RWPE1 (cell line): Measurements from ENCODE around the gene ACCSL.

Experiments
- CTCF ChIA-PET: fragments of 350-600 bp; sonication (Branson Sonifier 250); formaldehyde crosslinking; extraction: SDS; loops from one replicate; lab custom pipeline; 2021; lab: Yijun Ruan, JAX
- POLR2A ChIA-PET: fragments of 400-600 bp; formaldehyde crosslinking; extraction: SDS; loops from one replicate; lab custom pipeline; 2020; ENCODE audit warnings: antibody characterized with exemption; ENCODE audit not compliant: low non-redundant PET; lab: Yijun Ruan, JAX
- DNase-seq: peaks from one replicate; pipeline ENCODE4 v3.0.0; 2012; ENCODE audit warnings: low spot score
- H3K27ac ChIP-seq: fragments of 450-650 bp; 2 replicates; pipeline ENCODE4 v1.5.1; 2017
- CTCF ChIP-seq: fragments of 450-650 bp; conservative IDR thresholded peaks from 2 replicates; pipeline ENCODE4 v1.5.1; 2017; ENCODE audit warnings: low read depth, mild to moderate bottlenecking

ACCSL gene

GRCh38 chr11:44033411-44033850 lies 14.3 kb upstream of the ACCSL start:
- POLR2A ChIA-PET, result no interaction called here
- no peak overlapping the region for H3K27ac ChIP-seq
- DNase-seq, result no peak
- TF ChIP-seq CTCF, result no peak
- CTCF ChIA-PET, result no interaction called here

GRCh38 chr11:44033856-44034255 lies 13.9 kb upstream of the ACCSL start:
- no peak for TF ChIP-seq CTCF
- POLR2A ChIA-PET, result no interaction called here
- CTCF ChIA-PET, result no interaction called here
- H3K27ac ChIP-seq, result no peak overlapping the region
- DNase-seq, result no peak

- TF ChIP-seq CTCF, result no peak
- H3K27ac ChIP-seq, result no peak overlapping the region
- POLR2A ChIA-PET, result no interaction called here
- DNase-seq, result no peak
- CTCF ChIA-PET, result no interaction called here
These were observed 13.1 kb upstream of the ACCSL start for GRCh38 chr11:44034639-44035038.

- CTCF ChIA-PET, result interaction anchor here (2.6 kb wide), 1 partner anchor 147 kb away, joined by 6 read pairs; no protein-coding TSS in a partner anchor
- POLR2A ChIA-PET, result no interaction called here
- H3K27ac ChIP-seq, result no peak overlapping the region
- TF ChIP-seq CTCF, result peak; percentile 47
- peak; percentile 41 for DNase-seq
These were observed 10.7 kb upstream of the ACCSL start for GRCh38 chr11:44036811-44037657.

- ChIA-PET CTCF (interaction anchor here (0.6 to 2.6 kb wide), 2 partner anchors 14 to 148 kb away, joined by 3 to 6 read pairs; no protein-coding TSS in a partner anchor), POLR2A (no interaction called here)
- no peak overlapping the region for H3K27ac ChIP-seq
- DNase-seq, result no peak
- no peak for TF ChIP-seq CTCF
These were observed 10.2 kb upstream of the ACCSL start for GRCh38 chr11:44037658-44037998.

- no peak for TF ChIP-seq CTCF
- no peak for DNase-seq
- POLR2A ChIA-PET, result no interaction called here
- H3K27ac ChIP-seq, result no peak overlapping the region
- CTCF ChIA-PET, result interaction anchor here (0.5 kb wide), 1 partner anchor 43 kb away, joined by 3 read pairs; no protein-coding TSS in a partner anchor
These were observed 4.6 kb upstream of the ACCSL start for GRCh38 chr11:44043157-44043556.
